ENCODE measurements around the gene CEP170B.

- no peak for TF ChIP-seq YY1 (IDR thresholded peaks at IDR 0.05; ENCODE audit: low read depth)
- no peak for TF ChIP-seq NFIC (IDR thresholded peaks at IDR 0.05)
- no peak for TF ChIP-seq EGR1 (IDR thresholded peaks at IDR 0.05)
- no peak for TF ChIP-seq EP300 (IDR thresholded peaks at IDR 0.05; ENCODE audit: borderline replicate concordance)
- no peak for TF ChIP-seq CEBPB (IDR thresholded peaks at IDR 0.05)
- TF ChIP-seq, protein P1, sequence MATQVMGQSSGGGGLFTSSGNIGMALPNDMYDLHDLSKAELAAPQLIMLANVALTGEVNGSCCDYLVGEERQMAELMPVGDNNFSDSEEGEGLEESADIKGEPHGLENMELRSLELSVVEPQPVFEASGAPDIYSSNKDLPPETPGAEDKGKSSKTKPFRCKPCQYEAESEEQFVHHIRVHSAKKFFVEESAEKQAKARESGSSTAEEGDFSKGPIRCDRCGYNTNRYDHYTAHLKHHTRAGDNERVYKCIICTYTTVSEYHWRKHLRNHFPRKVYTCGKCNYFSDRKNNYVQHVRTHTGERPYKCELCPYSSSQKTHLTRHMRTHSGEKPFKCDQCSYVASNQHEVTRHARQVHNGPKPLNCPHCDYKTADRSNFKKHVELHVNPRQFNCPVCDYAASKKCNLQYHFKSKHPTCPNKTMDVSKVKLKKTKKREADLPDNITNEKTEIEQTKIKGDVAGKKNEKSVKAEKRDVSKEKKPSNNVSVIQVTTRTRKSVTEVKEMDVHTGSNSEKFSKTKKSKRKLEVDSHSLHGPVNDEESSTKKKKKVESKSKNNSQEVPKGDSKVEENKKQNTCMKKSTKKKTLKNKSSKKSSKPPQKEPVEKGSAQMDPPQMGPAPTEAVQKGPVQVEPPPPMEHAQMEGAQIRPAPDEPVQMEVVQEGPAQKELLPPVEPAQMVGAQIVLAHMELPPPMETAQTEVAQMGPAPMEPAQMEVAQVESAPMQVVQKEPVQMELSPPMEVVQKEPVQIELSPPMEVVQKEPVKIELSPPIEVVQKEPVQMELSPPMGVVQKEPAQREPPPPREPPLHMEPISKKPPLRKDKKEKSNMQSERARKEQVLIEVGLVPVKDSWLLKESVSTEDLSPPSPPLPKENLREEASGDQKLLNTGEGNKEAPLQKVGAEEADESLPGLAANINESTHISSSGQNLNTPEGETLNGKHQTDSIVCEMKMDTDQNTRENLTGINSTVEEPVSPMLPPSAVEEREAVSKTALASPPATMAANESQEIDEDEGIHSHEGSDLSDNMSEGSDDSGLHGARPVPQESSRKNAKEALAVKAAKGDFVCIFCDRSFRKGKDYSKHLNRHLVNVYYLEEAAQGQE (IDR thresholded peaks at IDR 0.05; ENCODE audit: low read depth), result no peak
- TF ChIP-seq, protein P2, sequence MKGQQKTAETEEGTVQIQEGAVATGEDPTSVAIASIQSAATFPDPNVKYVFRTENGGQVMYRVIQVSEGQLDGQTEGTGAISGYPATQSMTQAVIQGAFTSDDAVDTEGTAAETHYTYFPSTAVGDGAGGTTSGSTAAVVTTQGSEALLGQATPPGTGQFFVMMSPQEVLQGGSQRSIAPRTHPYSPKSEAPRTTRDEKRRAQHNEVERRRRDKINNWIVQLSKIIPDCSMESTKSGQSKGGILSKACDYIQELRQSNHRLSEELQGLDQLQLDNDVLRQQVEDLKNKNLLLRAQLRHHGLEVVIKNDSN (IDR thresholded peaks at IDR 0.05), result no peak
- TF ChIP-seq MAX (IDR thresholded peaks at IDR 0.05), result no peak
- TF ChIP-seq RAD21 (IDR thresholded peaks at IDR 0.05; ENCODE audit: low read depth), result no peak
- no peak for TF ChIP-seq CREB1 (IDR thresholded peaks at IDR 0.05; ENCODE audit: low read depth)
- no peak for TF ChIP-seq TAF1 (IDR thresholded peaks at IDR 0.05; ENCODE audit: low read depth)
- TF ChIP-seq ZBTB7A (IDR thresholded peaks at IDR 0.05; ENCODE audit: low read depth), result no peak
- TF ChIP-seq TCF12 (IDR thresholded peaks at IDR 0.05; ENCODE audit: low read depth), result no peak
Observed at GRCh38 chr14:104821229-104821945, 43.7 kb upstream of the CEP170B start.
